Right lung (tissue), 5 donors: ENCODE measurements around the gene IRF3. TPM values are rescaled to one million over a fixed set of nuclear protein-coding genes. Genes with fewer than 3 reads are reported as not detected.

Experiments
- DNase-seq, 2 donors: peaks; one replicate each; pipeline ENCODE4 v3.0.0-alpha.2; 2013
- polyA plus RNA-seq, 5 donors: library from polyadenylated mRNA; unstranded; fragments of 120-200 nt; gene quantifications; one replicate each; pipeline versions ENCODE4 v1.2.1 to v1.2.3, GENCODE V29; 2013; ENCODE audit warnings: inconsistent platforms in 1 of 5, low replicate concordance in 1 of 5; ENCODE audit not compliant: insufficient read length in 5 of 5, insufficient read depth in 1 of 5

IRF3 gene
- polyA plus RNA-seq, 5 donors = 48.9 to 87.5 (median 73.7) TPM

DNA sequence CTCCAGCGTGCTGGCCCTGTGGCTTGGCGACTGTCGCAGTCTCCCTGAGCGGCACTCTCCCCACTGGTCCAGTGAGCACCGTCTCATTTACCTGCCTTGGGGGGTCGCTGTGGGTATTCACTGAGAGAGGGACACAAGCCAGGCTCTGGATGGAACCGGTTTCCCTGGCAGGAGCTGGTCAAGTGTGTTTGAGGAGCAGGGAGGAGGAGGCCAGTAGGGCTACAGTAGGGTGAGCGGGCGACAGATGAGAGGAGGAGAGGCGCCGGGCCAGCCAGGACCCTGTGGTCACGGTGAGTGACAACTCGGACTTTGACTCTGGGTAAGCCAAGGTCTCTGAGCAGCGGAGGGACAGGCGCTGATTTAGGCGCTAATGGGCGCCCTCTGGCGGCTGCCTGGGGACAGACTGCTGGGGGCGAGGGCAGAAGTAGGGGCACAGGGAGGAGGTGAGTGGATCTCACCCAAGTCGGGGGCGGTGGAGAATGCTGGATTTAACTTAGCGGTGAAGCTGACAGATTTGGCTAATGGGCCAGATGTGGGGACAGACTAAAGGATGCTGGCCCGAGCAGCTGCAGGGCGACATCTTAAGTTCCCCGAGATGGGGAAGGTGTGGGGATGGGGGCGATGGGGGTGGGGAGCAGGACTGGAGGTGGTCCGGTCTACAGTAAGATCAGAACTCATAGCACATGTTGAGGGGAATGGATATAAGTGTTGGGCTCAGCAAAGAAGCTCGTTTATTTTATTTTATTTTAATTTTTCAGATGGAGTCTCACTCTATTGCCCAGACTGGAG lies 6.7 kb upstream of the IRF3 start:
- DNase-seq = no peak

DNA sequence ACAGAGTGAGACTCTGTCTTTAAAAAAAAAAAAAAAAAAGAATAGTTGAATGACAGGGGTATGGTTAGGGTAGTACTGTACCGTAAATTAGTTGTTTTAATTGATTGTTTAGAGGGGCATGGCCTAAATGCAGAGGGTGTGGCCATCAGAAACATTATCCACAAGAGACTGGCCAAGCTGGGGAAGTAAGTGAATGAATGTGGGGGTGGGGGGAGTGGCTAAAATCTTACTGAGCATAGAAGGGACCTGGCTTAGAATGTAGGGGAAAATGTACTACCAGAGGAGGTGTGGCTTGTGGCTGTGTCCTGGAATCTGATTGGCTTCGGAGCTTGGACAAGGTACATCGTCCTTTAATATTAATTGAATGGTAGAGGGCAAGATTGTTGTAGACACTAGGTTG lies 3.9 kb upstream of the IRF3 start:
- DNase-seq = no peak

DNA sequence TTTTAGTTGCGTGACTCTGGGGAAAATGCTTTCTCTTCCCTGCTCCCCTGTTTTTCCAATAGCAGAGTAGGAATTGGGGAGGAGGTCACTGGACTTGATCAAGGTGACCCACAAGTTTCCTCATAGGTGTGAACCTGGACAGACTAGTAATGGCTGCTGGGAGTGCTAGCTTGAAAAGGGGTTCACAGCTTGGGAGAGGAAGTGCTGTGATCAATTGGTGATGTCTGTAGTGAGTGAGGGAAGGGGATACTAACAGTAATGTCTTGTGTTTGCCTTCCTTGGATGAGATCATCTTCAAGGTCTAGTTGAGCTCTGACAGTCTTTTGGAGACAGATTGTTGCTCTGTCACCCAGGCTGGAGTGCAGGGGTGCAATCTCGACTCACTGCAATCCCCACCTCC lies 1.8 kb upstream of the IRF3 start:
- DNase-seq = no peak

DNA sequence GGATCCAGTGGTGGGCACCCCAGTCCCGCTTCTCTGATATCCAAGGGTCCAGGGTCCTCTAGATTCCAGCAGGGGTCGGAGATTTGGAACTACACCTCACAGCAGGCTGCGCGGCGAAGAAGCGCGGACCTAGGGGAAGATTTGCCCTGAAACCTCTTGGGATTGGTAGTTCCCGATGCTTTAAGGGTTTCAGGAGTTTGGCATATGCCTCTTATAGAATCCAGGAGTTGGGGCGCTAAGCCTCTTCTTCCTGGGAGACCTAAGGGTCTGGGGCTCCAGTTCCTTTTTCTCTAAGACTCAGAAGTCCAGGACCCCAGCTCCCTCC lies 425 bp upstream of the IRF3 start:
- no peak for DNase-seq

DNA sequence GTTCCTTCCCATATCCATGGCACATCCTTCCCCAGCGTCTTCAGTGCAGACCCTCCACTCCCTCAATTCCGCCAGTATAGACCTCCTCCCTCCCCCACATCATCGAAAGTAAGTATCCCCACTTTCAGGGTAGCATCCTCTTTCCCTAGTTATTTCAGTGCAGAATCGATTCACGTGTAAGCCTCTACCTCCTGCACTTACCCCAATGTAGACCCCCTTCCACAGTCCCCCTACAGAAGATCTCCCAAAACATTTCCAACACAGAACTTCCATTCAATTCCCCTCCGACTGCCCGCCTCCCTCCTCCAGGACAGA lies 664 bp downstream of the IRF3 start:
- DNase-seq = no peak

DNA sequence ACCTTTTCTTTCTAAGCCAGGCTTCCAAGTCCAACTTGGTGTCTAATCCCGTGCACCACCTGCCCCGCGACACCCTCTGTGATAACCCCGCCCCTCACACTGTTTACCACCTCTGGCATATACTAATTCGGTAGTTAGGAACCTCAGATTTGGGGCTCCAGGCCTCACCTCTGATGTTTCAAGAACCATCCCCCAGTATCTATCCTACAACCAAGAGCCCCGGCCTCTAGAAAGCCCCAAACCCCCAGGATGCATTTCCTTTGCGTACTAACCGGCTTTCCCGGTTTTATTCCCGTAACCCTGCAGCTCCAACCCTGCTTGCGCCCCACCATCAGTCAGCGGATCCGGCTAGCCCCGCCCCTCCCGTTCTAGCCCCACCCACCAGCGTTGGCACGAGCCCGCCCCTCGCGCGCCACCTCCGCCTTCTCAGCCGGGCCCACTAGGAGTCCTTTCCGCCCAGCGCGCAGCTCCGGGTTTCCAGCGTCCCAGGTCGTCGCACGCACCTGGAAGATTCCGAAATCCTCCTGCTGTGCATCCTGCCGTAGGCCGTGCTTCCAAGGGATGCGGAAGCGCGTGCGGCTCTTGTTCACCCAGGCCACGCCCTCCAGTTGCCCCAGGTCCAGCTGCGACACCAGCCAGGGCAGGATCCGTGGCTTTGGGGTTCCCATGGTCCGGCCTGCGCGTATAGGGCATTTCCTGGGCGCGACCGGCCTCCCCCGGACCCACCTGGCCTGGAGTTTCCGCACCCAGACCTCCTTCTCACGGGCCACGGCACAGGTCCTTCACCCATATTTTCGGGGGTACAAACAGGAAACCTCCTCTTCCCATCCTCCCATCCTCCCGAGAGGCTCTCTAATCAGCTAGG lies 1.3 kb downstream of the IRF3 start:
- peak; percentile 68 to 76 for DNase-seq

DNA sequence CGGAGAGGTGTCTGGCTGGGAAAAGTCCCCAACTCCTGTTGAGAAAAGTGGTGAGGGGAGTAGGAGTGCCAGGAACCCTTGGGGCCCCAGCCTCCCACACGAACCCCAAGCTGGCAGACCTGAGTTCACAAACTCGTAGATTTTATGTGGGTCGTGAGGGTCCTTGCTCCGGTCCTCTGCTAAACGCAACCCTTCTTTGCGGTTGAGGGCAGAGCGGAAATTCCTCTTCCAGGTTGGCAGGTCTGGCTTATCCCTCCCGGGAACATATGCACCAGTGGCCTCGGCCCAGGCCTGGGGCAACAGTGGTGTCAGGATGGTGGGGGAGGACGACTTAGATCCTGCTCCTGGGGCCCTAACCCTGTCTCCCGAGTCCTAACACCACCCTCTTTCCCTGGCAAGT lies 2.4 kb downstream of the IRF3 start:
- no peak for DNase-seq

DNA sequence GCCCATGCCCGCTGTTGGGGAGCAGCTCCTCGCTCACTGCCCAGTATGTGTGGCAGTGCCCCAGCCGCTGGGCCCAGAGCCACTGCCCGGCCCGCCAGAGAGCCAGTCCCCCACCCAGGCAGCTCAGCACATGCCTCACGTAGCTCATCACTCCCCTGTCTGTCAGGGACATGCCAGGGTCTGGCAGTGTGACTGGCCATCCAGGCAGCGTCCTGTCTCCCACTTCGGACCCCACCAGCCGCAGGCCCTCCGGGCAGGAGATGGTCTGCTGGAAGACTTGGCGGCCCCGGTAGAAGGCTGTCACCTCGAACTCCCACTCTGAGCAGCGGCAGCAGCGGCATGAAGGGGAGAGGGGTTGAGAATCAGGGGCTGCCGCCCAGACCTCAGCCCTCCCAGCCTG lies 3.6 kb downstream of the IRF3 start:
- DNase-seq = no peak

DNA sequence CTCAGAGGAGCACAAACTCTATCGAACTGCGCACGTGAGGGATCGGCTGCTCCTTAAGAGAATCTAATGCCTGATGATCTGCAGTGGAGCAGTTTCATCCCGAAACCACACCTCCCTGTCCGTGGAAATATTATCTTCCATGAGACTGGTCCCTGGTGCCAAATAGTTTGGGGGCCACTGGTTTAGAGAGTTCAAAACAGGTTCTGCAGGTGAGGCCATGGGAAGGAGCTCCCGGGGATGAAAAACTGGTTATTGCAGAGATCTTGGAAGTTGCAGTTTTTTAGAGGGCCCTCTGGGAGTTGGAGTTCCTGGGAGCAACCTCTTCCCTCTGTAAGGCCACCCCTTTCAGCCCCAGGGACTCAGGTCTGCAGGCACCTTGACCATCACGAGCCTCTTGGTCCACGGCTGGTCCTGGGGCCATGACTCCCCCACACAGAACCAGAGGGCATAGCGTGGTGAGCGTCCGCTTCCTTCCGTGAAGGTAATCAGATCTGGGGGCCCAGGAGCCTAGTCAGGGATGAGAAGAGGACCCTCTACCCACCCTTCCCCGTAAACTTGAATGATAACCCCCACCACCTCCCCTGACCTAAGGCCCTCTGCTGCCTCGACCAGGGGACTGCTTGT lies 5.2 kb downstream of the IRF3 start:
- DNase-seq = no peak

DNA sequence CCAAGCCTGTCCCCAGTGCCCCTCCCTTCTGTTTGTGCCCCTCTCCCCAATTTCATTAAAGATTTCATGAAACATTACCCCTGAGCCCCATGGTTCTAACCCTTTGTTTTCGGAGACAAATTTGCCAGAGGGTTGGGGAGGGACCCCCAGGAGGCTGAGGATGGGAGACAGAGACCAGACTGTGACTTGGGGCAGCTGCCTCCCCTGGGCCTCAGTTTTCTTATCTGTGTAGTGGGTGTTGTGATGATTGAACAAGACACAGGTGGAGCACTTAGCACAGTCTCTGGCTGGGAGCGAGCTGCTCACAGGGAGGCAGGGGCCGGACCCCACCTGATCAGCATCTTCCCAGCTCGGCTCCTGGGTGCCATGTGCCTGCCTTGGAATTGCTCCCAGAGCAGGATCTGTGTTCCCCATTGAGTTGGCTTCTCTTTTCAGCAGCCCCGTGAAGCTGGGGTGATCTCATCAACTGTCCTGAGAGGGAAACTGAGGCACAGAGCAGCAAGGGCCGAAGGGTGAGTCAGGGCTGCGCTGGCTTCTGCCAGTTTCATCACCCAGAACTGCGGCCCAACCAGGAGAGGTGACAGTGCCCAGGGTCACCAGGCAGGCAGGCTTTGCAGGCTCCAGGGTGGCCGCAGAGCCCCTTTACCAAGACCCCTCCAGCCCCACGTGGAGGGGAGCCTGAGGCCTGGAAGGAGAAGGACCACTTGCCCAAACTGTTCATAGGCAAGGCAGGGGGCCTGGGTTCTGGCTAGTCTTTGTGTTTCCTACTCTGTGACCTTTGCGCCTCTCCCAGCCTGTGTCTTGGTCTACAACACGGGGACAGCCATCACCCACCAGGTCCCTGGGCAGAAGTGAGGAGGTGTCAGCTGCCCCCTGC lies 6.9 kb downstream of the IRF3 start:
- no peak for DNase-seq

DNA sequence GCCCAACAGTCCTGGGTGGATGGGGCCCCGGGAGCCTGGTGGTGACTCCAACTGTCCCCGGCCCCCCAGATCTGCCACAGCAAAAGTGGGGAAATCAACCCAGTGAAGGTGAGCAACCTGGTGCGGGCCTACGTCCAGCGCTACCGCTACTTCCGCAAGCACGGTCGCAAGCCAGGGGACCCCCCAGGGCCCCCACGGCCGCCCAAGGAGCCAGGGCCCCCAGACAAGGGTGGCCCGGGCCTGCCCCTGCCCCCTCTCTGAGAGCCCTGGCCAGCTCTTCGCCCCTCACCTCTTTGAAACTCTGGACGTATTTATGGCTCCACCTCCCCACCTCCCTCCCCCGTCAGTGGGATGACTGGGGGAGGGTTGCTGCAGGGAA lies 7.5 kb downstream of the IRF3 start:
- DNase-seq = no peak

DNA sequence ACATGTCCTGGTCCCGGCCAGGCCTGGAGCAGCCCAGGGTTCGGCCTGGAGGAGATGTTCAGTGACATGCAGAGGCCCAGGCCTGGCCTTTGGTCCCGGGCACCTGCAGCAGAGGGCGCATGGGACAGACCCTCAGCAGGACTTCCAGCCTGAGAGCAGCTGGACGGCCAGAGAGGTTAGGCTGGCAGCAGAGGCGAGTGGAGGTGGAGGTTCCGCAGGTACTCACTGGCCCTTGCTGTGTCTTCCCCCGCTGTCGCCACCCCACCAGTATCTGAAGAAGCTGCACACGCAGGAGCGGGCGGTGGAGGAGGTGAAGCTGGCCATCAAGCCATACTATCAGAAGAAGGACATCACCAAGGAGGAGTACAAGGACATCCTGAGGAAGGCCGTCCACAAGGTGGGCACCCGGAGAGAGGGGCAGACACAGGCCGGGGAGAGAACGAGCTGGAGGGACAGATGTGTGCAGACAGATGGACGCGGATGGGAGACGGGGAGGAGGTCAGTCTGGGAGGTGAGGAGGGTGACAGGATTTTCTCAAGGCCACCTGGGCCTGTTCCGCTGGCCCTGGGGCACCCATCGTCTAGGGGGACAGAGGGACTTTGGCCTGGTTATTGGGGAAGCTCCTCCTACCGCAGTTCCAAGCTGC lies 8.0 kb downstream of the IRF3 start:
- no peak for DNase-seq

DNA sequence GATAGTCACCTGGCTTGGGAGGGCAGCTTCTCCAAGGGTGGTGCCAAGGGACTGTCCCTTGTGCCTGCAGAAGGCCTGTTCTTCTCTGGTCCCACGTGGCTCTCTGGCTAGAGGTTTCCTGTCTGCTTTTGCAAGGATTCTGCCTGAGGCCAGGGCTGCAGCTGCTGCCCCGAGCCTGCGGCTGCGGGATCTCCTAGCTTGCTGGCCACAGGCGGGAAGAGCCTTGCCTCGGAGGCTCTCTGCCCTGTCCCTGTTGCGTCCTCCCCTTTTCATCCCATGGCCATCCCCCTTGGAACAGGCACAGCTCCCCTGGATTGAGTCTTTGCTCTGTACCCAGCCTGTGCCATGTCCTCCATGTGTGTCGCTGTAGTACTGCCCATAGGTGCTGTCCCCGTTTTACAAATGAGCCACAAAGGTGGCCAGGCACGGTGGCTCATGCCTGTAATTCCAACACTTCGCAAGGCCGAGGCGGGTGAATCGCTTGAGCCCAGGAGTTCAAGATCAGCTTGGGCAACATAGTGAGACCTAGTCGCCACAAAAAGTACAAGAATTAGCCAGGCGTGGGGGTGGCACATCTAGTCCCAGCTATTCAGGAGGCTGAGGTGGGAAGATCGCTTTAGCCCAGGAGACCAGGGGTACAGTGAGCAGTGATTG lies 9.1 kb downstream of the IRF3 start:
- DNase-seq = no peak

DNA sequence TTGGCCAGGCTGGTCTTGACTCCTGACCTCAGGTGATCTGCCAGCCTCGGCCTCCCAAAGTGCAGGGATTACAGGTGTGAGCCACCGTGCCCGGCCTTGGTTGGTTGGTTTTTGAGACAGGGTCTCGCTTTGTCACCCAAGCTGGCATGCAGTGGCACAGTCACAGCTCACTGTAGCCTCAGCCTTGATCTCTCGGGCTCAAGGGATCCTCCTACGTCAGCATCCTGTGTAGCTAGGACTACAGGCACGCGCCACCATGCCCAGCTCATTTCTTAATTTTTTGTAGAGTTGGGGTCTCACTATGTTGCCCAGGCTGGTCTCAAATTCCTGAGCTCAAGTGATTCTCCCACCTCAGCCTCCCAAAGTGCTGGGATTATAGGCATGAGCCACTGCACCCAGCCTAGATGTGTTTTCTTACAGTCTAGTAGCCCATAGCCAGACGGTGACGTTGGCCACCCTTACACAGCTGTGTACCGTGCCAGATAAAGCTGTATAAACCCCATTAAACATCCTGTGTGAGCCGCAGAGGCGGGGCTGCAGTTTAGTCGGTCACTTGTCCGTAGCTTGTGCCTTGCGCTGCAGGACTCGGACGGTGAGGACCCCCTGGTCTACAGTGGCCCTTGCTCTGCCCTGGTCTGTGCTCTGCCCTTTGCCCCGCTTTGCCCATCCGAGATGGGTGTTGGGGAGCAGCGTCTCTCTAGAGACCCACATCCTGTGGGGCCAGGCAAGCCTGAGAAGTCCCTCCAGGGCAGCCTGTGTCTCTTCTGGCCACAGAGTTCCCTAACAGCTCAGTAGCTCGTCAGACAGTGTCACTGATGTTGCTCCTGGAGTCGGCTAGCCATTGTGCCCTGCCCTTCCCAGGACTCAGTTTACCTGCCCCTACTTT lies 9.8 kb downstream of the IRF3 start:
- DNase-seq = no peak

DNA sequence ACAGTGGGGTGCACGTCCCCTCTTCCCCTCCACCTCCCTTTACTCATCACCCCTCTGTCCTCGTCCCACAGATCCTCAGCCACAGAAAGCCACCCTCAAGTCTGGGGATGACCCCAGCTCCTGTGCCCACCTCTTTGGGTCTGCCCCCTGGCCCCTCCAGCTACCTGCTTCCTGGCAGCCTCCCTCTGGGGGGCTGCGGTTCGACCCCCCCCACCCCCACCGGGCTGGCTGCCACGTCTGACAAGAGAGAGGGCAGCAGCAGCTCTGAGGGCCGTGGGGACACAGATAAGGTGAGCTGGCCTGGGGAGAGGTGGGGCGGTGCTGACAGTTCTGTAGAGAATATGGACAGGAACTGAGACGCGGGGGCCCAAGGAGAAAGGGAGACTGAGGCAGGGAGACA lies 11.1 kb downstream of the IRF3 start:
- DNase-seq = no peak

DNA sequence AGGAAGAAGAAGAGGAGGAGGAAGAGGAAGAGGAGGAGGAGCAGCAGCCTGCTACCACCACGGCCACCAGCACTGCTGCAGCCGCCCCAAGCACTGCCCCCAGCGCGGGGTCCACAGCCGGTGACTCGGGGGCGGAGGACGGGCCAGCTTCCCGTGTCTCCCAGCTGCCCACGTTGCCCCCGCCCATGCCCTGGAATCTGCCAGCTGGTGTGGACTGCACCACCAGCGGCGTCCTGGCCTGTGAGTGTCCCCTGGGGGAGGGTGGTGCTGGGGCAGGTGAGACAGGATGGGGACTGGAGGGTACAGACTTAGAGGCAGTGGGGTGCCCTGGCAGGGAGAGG lies 12.2 kb downstream of the IRF3 start:
- DNase-seq = no peak

DNA sequence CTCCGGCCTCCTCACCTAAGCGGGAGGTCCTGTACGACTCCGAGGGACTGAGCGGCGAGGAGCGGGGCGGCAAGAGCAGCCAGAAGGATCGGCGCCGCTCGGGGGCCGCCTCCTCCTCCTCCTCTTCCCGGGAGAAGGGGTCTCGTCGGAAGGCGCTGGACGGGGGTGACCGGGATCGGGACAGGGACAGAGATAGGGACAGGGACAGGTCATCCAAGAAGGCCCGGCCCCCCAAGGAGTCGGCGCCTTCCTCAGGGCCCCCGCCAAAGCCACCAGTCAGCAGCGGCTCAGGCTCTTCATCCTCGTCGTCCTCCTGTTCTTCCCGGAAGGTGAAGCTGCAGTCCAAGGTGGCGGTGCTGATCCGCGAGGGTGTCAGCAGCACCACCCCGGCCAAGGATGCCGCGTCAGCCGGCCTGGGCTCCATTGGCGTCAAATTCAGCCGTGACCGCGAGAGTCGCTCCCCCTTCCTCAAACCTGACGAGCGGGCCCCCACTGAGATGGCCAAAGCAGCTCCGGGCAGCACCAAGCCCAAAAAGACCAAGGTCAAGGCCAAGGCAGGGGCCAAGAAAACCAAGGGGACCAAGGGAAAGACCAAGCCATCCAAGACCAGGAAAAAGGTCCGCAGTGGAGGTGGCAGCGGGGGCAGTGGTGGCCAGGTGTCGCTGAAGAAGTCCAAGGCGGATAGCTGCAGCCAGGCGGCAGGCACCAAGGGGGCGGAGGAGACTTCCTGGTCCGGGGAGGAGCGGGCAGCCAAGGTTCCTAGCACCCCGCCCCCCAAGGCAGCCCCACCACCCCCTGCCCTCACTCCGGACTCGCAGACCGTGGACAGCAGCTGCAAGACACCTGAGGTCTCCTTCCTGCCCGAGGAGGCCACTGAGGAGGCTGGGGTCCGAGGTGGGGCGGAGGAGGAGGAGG lies 12.8 kb downstream of the IRF3 start:
- no peak for DNase-seq

DNA sequence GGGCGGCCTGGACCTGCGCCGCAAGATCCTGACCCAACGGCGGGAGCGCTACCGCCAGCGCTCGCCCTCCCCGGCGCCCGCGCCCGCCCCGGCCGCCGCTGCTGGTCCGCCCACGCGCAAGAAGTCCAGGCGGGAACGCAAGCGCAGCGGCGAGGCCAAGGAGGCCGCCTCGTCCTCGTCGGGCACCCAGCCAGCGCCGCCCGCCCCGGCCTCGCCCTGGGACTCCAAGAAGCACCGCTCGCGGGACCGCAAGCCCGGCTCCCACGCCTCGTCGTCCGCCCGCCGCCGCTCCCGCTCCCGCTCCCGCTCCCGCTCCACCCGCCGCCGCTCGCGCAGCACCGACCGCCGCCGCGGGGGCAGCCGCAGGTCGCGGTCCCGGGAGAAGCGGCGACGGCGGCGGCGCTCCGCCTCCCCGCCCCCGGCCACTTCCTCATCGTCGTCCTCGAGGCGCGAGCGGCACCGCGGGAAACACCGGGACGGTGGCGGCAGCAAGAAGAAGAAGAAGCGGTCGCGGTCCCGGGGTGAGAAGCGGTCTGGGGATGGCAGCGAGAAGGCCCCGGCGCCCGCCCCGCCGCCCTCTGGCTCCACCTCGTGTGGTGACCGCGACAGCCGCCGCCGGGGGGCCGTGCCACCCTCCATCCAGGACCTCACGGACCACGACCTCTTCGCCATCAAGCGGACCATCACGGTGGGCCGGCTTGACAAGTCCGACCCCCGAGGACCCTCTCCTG lies 13.7 kb downstream of the IRF3 start:
- DNase-seq = no peak
